HepG2 (cell line): ENCODE measurements around the gene IGIP. TPM values are rescaled to one million over a fixed set of nuclear protein-coding genes. Genes with fewer than 3 reads are reported as not detected.

Experiments
- ATAC-seq: fragments of 200-7000 bp; cut with Tn5 transposase; 3 replicates; pipeline ENCODE4 v1.9.1; 2020; ENCODE audit warnings: mild to moderate bottlenecking, moderate library complexity
- BruUV-seq: library from RNA; stranded (reverse); fragments of 400-500 nt; replicated peaks from 2 replicates; lab custom pipeline; 2021; lab: Mats Ljungman, UMichigan
- CTCF ChIA-PET: fragments of 300-600 bp; formaldehyde crosslinking; extraction: SDS; loops from one replicate; lab custom pipeline; 2021; ENCODE audit warnings: low total read pairs, inconsistent platforms, low intra/inter-chr PET ratio; lab: Yijun Ruan, JAX
- POLR2A ChIA-PET: fragments of 350-600 bp; sonication (Branson Sonifier 250); formaldehyde crosslinking; loops from one replicate; lab custom pipeline; 2020; ENCODE audit warnings: antibody characterized with exemption, inconsistent platforms; lab: Yijun Ruan, JAX
- DNase-seq: peaks from one replicate; pipeline ENCODE4 v3.0.0-alpha.2; 2015; ENCODE audit warnings: low spot score
- FAIRE-seq: peaks from 3 replicates; lab custom pipeline; 2011; peaks lifted over from hg19 to GRCh38; lab: Jason Lieb, UNC
- H2AFZ ChIP-seq: one replicate; pipeline ENCODE4 v1.6.1; 2011; ENCODE audit warnings: low read length, inconsistent platforms
- H3K27ac ChIP-seq: fragments of 300-600 bp; 3 replicates; pipeline ENCODE4 v1.8.0; 2011; ENCODE audit warnings: mixed run types, mild to moderate bottlenecking, mixed read lengths, low read length, inconsistent platforms; ENCODE audit not compliant: insufficient read depth; ENCODE audit errors: extremely low read length
- H3K27me3 ChIP-seq, 2 experiments: fragments of 200-600 bp in 1 of 2; 2 replicates in 1 of 2; 3 replicates in 1 of 2; pipeline versions ENCODE4 v1.6.0 to v1.8.0; 2011; ENCODE audit warnings: low read length in 2 of 2, mild to moderate bottlenecking in 2 of 2, moderate library complexity in 2 of 2, inconsistent platforms in 1 of 2; ENCODE audit not compliant: insufficient read depth in 2 of 2, control insufficient read depth in 1 of 2
- H3K36me3 ChIP-seq, 2 experiments: fragments of 200-600 bp in 1 of 2; replicated peaks in 1 of 2; 2 replicates in 1 of 2; 3 replicates in 1 of 2; pipeline versions ENCODE4 v1.5.1 to v1.8.0; 2011; ENCODE audit warnings: low read length in 2 of 2, inconsistent platforms in 1 of 2; ENCODE audit not compliant: insufficient read depth in 2 of 2, control insufficient read depth in 1 of 2
- H3K4me1 ChIP-seq: 2 replicates; pipeline ENCODE4 v1.5.1; 2012; ENCODE audit warnings: low read length, inconsistent platforms; ENCODE audit not compliant: insufficient read depth
- H3K4me2 ChIP-seq: 2 replicates; pipeline ENCODE4 v1.6.0; 2011; ENCODE audit warnings: low read depth, low read length, inconsistent platforms
- H3K4me3 ChIP-seq, 3 experiments: fragments of 200-600 bp in 1 of 3; sonication (generic), shearing (Covaris generic) in 1 of 3; replicated peaks in 1 of 3; 2 replicates each; pipeline ENCODE4 v1.5.1; 2011 to 2016; ENCODE audit warnings: low read length in 3 of 3, inconsistent platforms in 2 of 3, low read depth in 2 of 3, mild to moderate bottlenecking in 2 of 3, control low read depth in 1 of 3, mixed read lengths in 1 of 3; ENCODE audit not compliant: insufficient read depth in 1 of 3
- H3K79me2 ChIP-seq: one replicate; pipeline ENCODE4 v1.6.1; 2011; ENCODE audit warnings: low read length, inconsistent platforms; ENCODE audit not compliant: insufficient read depth
- H3K9ac ChIP-seq: 2 replicates; pipeline ENCODE4 v1.6.0; 2011; ENCODE audit warnings: mild to moderate bottlenecking, low read depth, low read length, inconsistent platforms; ENCODE audit not compliant: insufficient read depth
- H3K9me3 ChIP-seq: 2 replicates; pipeline ENCODE4 v1.5.1; 2012; ENCODE audit warnings: mild to moderate bottlenecking, low read length
- H4K20me1 ChIP-seq: 2 replicates; pipeline ENCODE4 v1.6.0; 2011; ENCODE audit warnings: inconsistent platforms, mild to moderate bottlenecking, low read length, moderate library complexity; ENCODE audit not compliant: insufficient read depth
- CCAR2 ChIP-seq: fragments of 200-400 bp; formaldehyde crosslinking; optimal IDR thresholded peaks from 2 replicates; pipeline ENCODE3; 2018; ENCODE audit warnings: low read depth, mild to moderate bottlenecking, low read length, moderate library complexity
- CHD2 ChIP-seq: IDR thresholded peaks from 2 replicates; pipeline ENCODE4 v1.6.1; 2011; ENCODE audit warnings: low read depth, low read length, improper control_type of control experiment
- DNMT1 ChIP-seq: sonication (generic); formaldehyde crosslinking; IDR thresholded peaks from 2 replicates; pipeline ENCODE4 v1.5.1; 2020; ENCODE audit warnings: mild to moderate bottlenecking, missing genetic modification reagents
- ERF ChIP-seq: IDR thresholded peaks from 2 replicates; pipeline ENCODE4 v1.6.1; 2018; ENCODE audit warnings: missing biosample characterization, missing genetic modification reagents
- HOXA7 ChIP-seq: sonication (generic); formaldehyde crosslinking; IDR thresholded peaks from 2 replicates; pipeline ENCODE4 v1.8.1; 2022; ENCODE audit warnings: mild to moderate bottlenecking, missing genetic modification reagents, moderate library complexity
- MEIS2 ChIP-seq: sonication (generic); formaldehyde crosslinking; IDR thresholded peaks from 2 replicates; pipeline ENCODE4 v1.9.0; 2021; ENCODE audit warnings: mild to moderate bottlenecking, missing genetic modification reagents
- MIER2 ChIP-seq: IDR thresholded peaks from 2 replicates; pipeline ENCODE4 v1.6.1; 2016; ENCODE audit warnings: missing biosample characterization, missing genetic modification reagents
- RBM22 ChIP-seq: fragments of 200-400 bp; formaldehyde crosslinking; optimal IDR thresholded peaks from 2 replicates; pipeline ENCODE3; 2017; ENCODE audit warnings: mild to moderate bottlenecking, low read length, moderate library complexity
- SP2 ChIP-seq: sonication (generic); formaldehyde crosslinking; IDR thresholded peaks from 2 replicates; pipeline ENCODE4 v1.5.1; 2020; ENCODE audit warnings: mild to moderate bottlenecking, missing genetic modification reagents
- SUZ12 ChIP-seq: fragments of 150-350 bp; IDR thresholded peaks from 2 replicates; pipeline ENCODE4 v1.6.1; 2014; ENCODE audit warnings: low read depth, low read length
- ZNF224 ChIP-seq: sonication (generic); formaldehyde crosslinking; IDR thresholded peaks from 2 replicates; pipeline ENCODE4 v1.5.0; 2020; ENCODE audit warnings: mild to moderate bottlenecking, missing genetic modification reagents
- ZNF253 ChIP-seq: sonication (generic); formaldehyde crosslinking; IDR thresholded peaks from 2 replicates; pipeline ENCODE4 v1.8.0; 2022; ENCODE audit warnings: mild to moderate bottlenecking, missing genetic modification reagents, borderline replicate concordance
- ZNF317 ChIP-seq: sonication (generic); formaldehyde crosslinking; IDR thresholded peaks from 2 replicates; pipeline ENCODE4 v1.5.0; 2020; ENCODE audit warnings: mild to moderate bottlenecking, missing genetic modification reagents
- ZNF337 ChIP-seq: sonication (generic); formaldehyde crosslinking; IDR thresholded peaks from 2 replicates; pipeline ENCODE4 v1.5.1; 2020; ENCODE audit warnings: missing genetic modification reagents, low read depth, mild to moderate bottlenecking, borderline replicate concordance
- ZNF589 ChIP-seq: sonication (generic); formaldehyde crosslinking; conservative IDR thresholded peaks from 2 replicates; pipeline ENCODE4 v1.8.0; 2022; ENCODE audit warnings: mild to moderate bottlenecking, moderate library complexity, missing genetic modification reagents
- ZNF773 ChIP-seq: sonication (generic); formaldehyde crosslinking; IDR thresholded peaks from 2 replicates; pipeline ENCODE4 v1.4.0; 2020; ENCODE audit warnings: missing genetic modification reagents, borderline replicate concordance
- WGBS: methylation state at CpG from one replicate; pipeline ENCODE4 v1.1.6; 2017; ENCODE audit warnings: low lambda C conversion rate; 5-methylcytosine and 5-hydroxymethylcytosine counted together
- in situ Hi-C: cut with HindIII; loops from 2 replicates; pipeline ENCODE4 v1.10.0; 2017; ENCODE audit warnings: low pct_unique_long_range_greater_than_20kb; ENCODE audit not compliant: extremely low pct_ligation_motif_present
- intact Hi-C: fragments of 100-400 bp; cut with micrococcal nuclease; formaldehyde crosslinking; loops from one replicate; pipeline ENCODE4 v1.10.0; 2022; ENCODE audit not compliant: unreplicated experiment
- polyA plus RNA-seq, 8 experiments: library from polyadenylated mRNA; depleted of rRNA in 3 of 8; stranded (reverse) in 7 of 8; unstranded in 1 of 8; fragments of >200 nt; fragmentation: Illumina TruSeq in 4 of 8; extraction: Trizol in 4 of 8; gene quantifications; 2 replicates each; pipeline versions ENCODE4 v1.2.1 to v1.2.3, GENCODE V29; 2011 to 2016; ENCODE audit warnings: low read depth in 4 of 8, missing spikeins in 1 of 8, mixed read lengths in 1 of 8; ENCODE audit not compliant: insufficient read depth in 1 of 8
- total RNA-seq, 5 experiments: library from RNA; depleted of rRNA; stranded (reverse); fragments of >200 nt; fragmentation: Illumina TruSeq; extraction: Trizol; gene quantifications; 2 replicates each; pipeline ENCODE4 v1.2.3, GENCODE V29; 2016; ENCODE audit warnings: low read depth in 1 of 5
- TF ChIP-seq, protein P1 (sequence below): sonication (generic); formaldehyde crosslinking; IDR thresholded peaks from 2 replicates; pipeline ENCODE4 v1.5.0; 2020; ENCODE audit warnings: missing genetic modification reagents, mild to moderate bottlenecking, borderline replicate concordance
- TF ChIP-seq, protein P2 (sequence below), 2 experiments: sonication (generic) in 1 of 2; formaldehyde crosslinking in 1 of 2; IDR thresholded peaks; 2 replicates each; pipeline versions ENCODE4 v1.5.1 to v1.6.1; 2011 to 2020; ENCODE audit warnings: borderline replicate concordance in 1 of 2, low read depth in 1 of 2, low read length in 1 of 2, mild to moderate bottlenecking in 1 of 2, missing genetic modification reagents in 1 of 2, moderate library complexity in 1 of 2

The IGIP gene
- total and polyA plus RNA-seq, 2 of the 13 experiments (the other 11 are each of a cell fraction or from before 2014, with no cell fraction given) = 1.7 to 2.1 TPM

GRCh38 chr5:140106805-140107311 lies 18.9 kb upstream of the IGIP start (continued):
- 0 out of 2 replicates have a peak, but pooled peaks have one; percentile 4 for TF ChIP-seq ZNF589 (CRISPR knock-in tag)

DNA sequence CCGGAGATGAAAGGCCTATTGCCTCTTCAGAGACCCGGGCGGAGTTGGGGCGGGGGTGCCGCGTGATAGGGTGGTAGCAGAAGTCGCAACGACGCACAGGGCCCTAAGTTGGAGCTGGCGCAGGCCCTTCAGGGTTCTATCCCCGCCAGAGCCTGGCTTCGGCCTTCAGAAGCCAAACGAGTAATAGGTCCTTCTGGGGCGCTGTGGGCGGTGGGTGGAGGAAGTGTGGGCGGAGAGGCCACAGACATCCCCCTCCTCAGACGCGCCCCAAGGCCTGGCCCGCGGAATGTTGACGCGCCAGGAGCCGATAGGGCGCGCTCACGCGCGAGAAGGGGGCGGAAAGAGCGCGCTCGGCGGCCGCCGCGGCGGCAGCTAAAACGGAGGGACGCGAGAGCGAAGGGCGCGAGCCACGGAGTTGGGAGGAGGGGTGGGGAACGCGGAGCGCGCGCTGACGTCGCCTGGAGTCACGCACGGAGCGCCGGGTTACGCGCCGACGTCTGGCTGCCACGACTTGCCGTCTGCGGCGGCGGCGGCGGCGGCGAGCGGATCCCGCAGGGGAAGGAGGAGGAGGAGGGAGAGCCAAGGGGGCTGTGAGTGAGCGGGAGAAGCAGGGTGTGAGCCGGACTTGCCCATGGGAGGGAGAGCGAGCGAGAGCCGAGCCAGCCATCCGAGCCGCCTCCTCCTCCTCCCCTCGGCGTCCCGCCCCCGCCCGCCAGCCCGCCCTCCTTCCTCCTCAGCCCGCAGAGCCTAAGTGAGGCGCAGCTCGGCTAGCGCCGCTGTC lies 18.2 kb upstream of the IGIP start:
- ATAC-seq (peak; percentile 88), DNase-seq (peak; percentile 80), FAIRE-seq (no peak)
- intact Hi-C loops = loop anchor here (5.0 kb wide), 1 partner anchor 35 kb away; no protein-coding TSS in a partner anchor
- peaks cover 45% of the 10 kb centered on the region for H3K4me1 ChIP-seq
- peak overlapping the region; percentile 82 to 95 (median 93) for H3K4me3 ChIP-seq
- peaks cover 40% of the 10 kb centered on the region for H3K79me2 ChIP-seq
- POLR2A ChIA-PET = interaction anchor here (0.6 to 2.1 kb wide), 15 partner anchors 8 to 239 kb away, joined by 3 to 8 read pairs (median 4); partner anchors contain the start of gene HBEGF
- in situ Hi-C loops = no loop called here
- no peaks in the 10 kb centered on the region for H3K9me3 ChIP-seq
- no peak overlapping the region for H2AFZ ChIP-seq
- H3K9ac ChIP-seq = peak overlapping the region; percentile 77
- peak overlapping the region; percentile 90 for H3K4me2 ChIP-seq
- H3K27ac ChIP-seq = peak overlapping the region; percentile 82
- WGBS = 2% methylated on average over 35 of the region's 88 CpGs
- BruUV-seq = TSS peak; percentile 68
- H4K20me1 ChIP-seq = peaks cover 6% of the 10 kb centered on the region; the same call in 1 of the 2 replicates
- no peaks in the 10 kb centered on the region; a peak in 1 of 5 replicates for H3K27me3 ChIP-seq
- CTCF ChIA-PET = no interaction called here
- no peaks in the 10 kb centered on the region for H3K36me3 ChIP-seq
- TF ChIP-seq ZNF224 (peak; percentile 96; the same call in 1 of the 2 replicates), SP2 (CRISPR knock-in tag) (no peak), ZNF337 (0 out of 2 replicates have a peak, but pooled peaks have one; percentile 86), RBM22 (no peak), ZNF773 (CRISPR knock-in tag) (peak; percentile 55), ZNF317 (CRISPR knock-in tag) (peak; percentile 75; the same call in 1 of the 2 replicates), CCAR2 (no peak), CHD2 (peak; percentile 75), ZNF253 (no peak; the same call in 1 of the 2 replicates), MEIS2 (CRISPR knock-in tag) (peak; percentile 79; the same call in 1 of the 2 replicates), HOXA7 (no peak), ERF (CRISPR knock-in tag) (peak; percentile 62), SUZ12 (no peak), DNMT1 (CRISPR knock-in tag) (no peak; the same call in 1 of the 2 replicates), MIER2 (CRISPR knock-in tag) (no peak)
- TF ChIP-seq, protein P1, sequence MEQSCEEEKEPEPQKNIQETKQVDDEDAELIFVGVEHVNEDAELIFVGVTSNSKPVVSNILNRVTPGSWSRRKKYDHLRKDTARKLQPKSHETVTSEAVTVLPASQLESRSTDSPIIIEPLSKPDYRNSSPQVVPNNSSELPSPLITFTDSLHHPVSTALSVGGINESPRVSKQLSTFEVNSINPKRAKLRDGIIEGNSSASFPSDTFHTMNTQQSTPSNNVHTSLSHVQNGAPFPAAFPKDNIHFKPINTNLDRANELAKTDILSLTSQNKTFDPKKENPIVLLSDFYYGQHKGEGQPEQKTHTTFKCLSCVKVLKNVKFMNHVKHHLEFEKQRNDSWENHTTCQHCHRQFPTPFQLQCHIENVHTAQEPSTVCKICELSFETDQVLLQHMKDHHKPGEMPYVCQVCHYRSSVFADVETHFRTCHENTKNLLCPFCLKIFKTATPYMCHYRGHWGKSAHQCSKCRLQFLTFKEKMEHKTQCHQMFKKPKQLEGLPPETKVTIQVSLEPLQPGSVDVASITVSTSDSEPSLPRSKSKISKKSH (CRISPR knock-in tag) = peak; percentile 97
- TF ChIP-seq, protein P2, sequence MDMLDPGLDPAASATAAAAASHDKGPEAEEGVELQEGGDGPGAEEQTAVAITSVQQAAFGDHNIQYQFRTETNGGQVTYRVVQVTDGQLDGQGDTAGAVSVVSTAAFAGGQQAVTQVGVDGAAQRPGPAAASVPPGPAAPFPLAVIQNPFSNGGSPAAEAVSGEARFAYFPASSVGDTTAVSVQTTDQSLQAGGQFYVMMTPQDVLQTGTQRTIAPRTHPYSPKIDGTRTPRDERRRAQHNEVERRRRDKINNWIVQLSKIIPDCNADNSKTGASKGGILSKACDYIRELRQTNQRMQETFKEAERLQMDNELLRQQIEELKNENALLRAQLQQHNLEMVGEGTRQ (IDR thresholded peaks at IDR 0.05; ENCODE audit: low read depth, low read length) = no peak
- TF ChIP-seq, protein P2 (CRISPR knock-in tag; IDR thresholded peaks at IDR 0.05; ENCODE audit: borderline replicate concordance) = peak; percentile 62; the same call in 1 of the 2 replicates
